ENCODE measurements around the gene MAP4K1.
"Not testable (repeated sequence)": the region's sequence is repeated elsewhere in the genome, so short reads cannot be mapped to it uniquely, and the experiment has no call there.

Gene MAP4K1

DNA sequence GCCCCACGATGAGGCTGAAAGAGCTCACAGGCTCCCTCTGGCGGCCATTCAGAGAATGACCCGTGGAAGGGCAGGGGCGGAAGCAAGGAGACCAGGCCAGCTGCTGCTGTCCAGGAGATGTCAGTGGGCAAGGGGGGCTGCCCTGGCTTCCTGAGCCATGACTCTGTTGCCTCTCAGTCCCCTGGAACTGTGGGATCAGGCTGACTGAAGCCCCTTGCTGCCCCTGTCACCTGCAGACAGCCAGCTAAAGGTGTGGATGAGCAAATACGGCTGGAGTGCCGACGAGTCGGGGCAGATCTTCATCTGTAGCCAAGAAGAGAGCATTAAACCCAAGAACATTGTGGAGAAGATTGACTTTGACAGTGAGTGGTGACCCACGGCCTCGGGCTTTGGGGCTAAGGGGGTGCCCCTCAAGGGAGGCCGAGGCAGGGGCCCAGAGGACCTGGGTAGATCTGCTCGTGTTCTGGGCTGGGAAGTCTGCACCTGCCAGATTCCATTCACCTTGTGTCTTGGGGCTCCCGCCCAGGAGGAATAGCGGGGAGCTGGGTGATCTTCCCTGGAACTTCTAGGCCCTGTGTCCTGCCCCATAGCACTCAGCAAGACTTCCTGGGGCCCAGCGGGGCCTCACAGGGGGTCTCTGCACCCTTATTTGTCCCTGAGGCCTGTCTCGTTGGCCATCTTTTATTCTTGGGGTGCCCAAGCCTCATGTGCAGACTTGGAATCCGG lies 17.2 kb upstream of the MAP4K1 start:
- TF ChIP-seq, protein P1, sequence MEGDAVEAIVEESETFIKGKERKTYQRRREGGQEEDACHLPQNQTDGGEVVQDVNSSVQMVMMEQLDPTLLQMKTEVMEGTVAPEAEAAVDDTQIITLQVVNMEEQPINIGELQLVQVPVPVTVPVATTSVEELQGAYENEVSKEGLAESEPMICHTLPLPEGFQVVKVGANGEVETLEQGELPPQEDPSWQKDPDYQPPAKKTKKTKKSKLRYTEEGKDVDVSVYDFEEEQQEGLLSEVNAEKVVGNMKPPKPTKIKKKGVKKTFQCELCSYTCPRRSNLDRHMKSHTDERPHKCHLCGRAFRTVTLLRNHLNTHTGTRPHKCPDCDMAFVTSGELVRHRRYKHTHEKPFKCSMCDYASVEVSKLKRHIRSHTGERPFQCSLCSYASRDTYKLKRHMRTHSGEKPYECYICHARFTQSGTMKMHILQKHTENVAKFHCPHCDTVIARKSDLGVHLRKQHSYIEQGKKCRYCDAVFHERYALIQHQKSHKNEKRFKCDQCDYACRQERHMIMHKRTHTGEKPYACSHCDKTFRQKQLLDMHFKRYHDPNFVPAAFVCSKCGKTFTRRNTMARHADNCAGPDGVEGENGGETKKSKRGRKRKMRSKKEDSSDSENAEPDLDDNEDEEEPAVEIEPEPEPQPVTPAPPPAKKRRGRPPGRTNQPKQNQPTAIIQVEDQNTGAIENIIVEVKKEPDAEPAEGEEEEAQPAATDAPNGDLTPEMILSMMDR (IDR thresholded peaks at IDR 0.05): peak; percentile 84
- no peak for DNase-seq (ENCODE audit: low spot score)
- Histone ChIP-seq H3K27ac (peak overlapping the region in 1 of 2 donors; percentile 56), H3K4me3 (no peak overlapping the region)

DNA sequence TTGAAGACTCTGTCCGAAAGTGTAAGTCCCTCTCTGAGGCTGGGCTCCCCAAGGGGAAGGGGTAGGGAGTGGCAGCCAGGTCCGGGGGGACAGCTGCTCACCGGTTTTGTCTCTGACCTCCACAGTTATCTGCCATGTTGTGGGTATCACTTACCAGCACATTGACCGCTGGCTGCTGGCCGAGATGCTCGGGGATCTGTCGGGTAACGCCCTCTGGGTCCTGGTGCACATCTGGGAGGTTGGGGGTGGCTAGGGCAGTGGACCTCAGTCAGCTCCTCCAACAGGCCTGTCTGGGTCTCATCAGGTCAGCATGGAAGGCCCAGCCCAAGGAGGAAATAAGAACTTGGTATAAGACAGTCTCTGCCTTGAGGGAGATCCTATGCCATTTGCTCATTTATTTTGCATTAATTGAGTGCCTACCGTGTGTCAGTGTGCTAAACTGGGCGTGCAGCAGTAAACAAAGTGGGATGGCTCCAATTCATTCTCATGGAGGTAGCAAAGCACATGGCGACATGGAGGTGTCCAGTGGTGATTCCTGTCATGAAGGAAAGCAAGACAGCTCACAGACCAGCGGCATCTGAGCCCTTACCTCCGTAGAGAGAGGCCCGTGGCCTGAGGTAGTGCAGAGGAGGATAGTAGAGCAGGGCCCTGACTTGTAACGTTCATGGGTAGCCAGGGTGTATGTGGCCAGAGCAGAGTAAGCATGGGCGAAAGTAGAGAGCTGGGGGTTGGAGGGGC lies 14.9 kb upstream of the MAP4K1 start:
- DNase-seq (ENCODE audit: low spot score): no peak
- TF ChIP-seq, protein P1 (IDR thresholded peaks at IDR 0.05): no peak
- Histone ChIP-seq H3K4me3 (no peak overlapping the region), H3K27ac (no peak overlapping the region)

DNA sequence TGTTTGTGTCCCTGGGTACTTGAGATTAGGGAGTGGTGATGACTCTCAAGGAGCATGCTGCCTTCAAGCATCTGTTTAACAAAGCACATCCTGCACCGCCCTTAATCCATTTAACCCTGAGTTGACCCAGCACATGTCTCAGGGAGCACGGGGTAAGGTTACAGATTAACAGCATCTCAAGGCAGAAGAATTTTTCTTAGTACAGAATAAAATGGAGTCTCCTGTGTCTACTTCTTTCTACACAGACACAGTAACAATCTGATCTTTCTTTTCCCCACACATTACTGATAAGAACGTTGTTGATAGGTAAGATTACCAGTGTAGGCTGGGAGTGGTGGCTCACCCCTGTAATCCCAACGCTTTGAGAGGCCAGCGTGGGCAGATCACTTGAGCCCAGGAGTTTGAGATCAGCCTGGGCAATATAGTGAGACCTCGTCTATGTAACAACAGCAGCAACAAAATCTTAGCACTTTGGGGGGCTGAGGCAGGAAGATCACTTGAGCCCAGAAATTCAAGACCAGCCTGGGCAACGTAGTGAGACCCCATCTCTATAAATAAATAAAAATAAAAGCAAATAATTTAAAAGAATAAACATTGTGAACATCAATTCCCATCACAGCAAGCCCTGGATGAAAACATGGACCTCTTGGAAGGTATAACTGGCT lies 14.2 kb upstream of the MAP4K1 start:
- H3K27ac ChIP-seq: not testable (repeated sequence)

DNA sequence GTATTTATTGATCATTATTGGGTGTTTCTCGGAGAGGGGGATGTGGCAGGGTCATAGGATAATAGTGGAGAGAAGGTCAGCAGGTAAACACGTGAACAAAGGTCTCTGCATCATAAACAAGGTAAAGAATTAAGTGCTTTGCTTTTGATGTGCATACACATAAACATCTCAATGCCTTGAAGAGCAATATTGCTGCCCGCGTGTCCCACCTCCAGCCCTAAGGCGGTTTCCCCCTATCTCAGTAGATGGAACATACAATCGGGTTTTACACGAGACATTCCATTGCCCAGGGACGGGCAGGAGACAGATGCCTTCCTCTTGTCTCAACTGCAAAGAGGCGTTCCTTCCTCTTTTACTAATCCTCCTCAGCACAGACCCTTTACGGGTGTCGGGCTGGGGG lies 13.5 kb upstream of the MAP4K1 start:
- not testable (repeated sequence) for DNase-seq (ENCODE audit: low spot score); H3K4me3 ChIP-seq; H3K27ac ChIP-seq

More for the DNA sequence above, 14.2 kb upstream of the MAP4K1 start:
- not testable (repeated sequence) for DNase-seq (ENCODE audit: low spot score); H3K4me3 ChIP-seq

DNA sequence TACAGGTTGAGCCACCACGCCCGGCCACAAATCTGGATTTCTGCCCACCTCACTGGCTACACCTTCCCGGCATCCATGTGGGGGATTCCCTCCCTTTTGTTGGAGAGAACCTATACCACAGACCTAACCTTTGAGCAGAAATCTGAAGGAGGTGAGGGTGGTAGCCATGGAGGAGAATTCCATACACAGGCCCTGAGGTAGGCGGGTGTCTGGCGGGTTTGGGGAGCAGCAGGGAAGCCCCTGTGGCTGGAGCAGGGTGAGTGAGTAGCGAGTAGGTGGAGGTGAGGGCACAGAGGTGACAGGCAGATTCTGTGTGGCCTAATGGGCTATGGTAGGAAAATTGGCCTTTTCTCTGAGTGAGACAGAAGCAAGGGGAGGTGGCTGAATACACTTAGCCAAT lies 11.8 kb upstream of the MAP4K1 start:
- H3K27ac ChIP-seq: no peak overlapping the region
- DNase-seq (ENCODE audit: low spot score): no peak

GRCh38 chr19:38626401-38626800 lies 8.6 kb upstream of the MAP4K1 start:
- Histone ChIP-seq H3K4me3 (no peak overlapping the region), H3K27ac (no peak overlapping the region)
- no peak for DNase-seq (ENCODE audit: low spot score)
- TF ChIP-seq, protein P1 (IDR thresholded peaks at IDR 0.05): no peak

More for the DNA sequence above, 11.8 kb upstream of the MAP4K1 start:
- TF ChIP-seq, protein P1 (IDR thresholded peaks at IDR 0.05): no peak
- no peak overlapping the region for H3K4me3 ChIP-seq

DNA sequence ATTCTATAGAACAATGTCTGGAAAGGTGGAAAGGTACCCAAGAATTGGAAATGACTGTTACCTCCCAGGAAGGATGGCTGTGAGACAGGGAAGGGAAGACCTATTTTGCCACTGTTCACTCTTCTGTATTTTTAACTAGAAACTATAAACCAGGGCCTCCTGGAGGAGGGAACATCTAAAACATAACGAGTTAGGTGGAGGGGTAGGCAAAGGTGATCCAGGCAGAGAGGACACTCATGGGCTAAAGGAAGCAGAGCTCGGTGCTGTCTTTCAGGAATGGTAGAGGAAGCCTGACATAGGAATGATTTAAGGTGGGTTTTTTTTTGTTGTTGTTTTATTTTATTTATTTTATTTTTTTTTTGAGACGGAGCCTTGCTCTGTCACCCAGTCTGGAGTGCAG lies 7.1 kb upstream of the MAP4K1 start:
- no peak for DNase-seq (ENCODE audit: low spot score)
- H3K27ac ChIP-seq: no peak overlapping the region
- TF ChIP-seq, protein P1 (IDR thresholded peaks at IDR 0.05): no peak
- H3K4me3 ChIP-seq: no peak overlapping the region
